Right atrium auricular region (tissue), 2 donors: ENCODE data around the gene PPBP. TPM values are rescaled to one million over a fixed set of nuclear protein-coding genes. Genes with fewer than 3 reads are reported as not detected.
"Not testable (repeated sequence)": the region's sequence is repeated elsewhere in the genome, so short reads cannot be mapped to it uniquely, and the experiment has no call there.

ENCODE experiments used
- DNase-seq: peaks from one replicate; pipeline ENCODE4 v3.0.0-alpha.2; 2019; ENCODE audit warnings: low spot score
- H3K27ac ChIP-seq, 2 donors: fragments of 200-600 bp; sonication (generic); 1 replicate in 1 of 2; 2 replicates in 1 of 2; pipeline ENCODE4 v1.5.1; 2016 to 2019
- H3K27me3 ChIP-seq, 2 donors: fragments of 200-600 bp; sonication (generic); one replicate each; pipeline versions ENCODE4 v1.5.1 to v1.6.0; 2017 to 2019
- H3K36me3 ChIP-seq: fragments of 200-600 bp; sonication (generic); one replicate; pipeline ENCODE4 v1.5.1; 2016
- H3K4me1 ChIP-seq, 2 donors: fragments of 200-600 bp; sonication (generic); one replicate each; pipeline versions ENCODE4 v1.5.1 to v1.6.0; 2017 to 2019
- H3K4me3 ChIP-seq, 2 donors: fragments of 200-600 bp; sonication (generic); 1 replicate in 1 of 2; 2 replicates in 1 of 2; pipeline ENCODE4 v1.5.1; 2017 to 2019; ENCODE audit warnings: mild to moderate bottlenecking in 1 of 2, moderate library complexity in 1 of 2
- H3K9me3 ChIP-seq, 2 donors: fragments of 200-600 bp; sonication (generic); one replicate each; pipeline ENCODE4 v1.5.1; 2019
- CTCF ChIP-seq, 2 donors: fragments of 200-600 bp; sonication (generic); IDR thresholded peaks; one replicate each; pipeline ENCODE4 v1.5.1; 2019; ENCODE audit warnings: antibody characterized with exemption in 2 of 2
- total RNA-seq, 2 donors: library from RNA; depleted of rRNA; stranded (reverse); fragments of >200 nt; gene quantifications; one replicate each; pipeline ENCODE4 v1.1.0, GENCODE V29; 2016

PPBP gene
- total RNA-seq, 2 donors from 2014 or later = 1.6 TPM; not detected in 1

- H3K27ac ChIP-seq = no peak overlapping the region
- H3K27me3 ChIP-seq = no peaks in the 10 kb centered on the region
- TF ChIP-seq CTCF (IDR thresholded peaks at IDR 0.05) = no peak
- H3K36me3 ChIP-seq = no peaks in the 10 kb centered on the region
- no peak for DNase-seq
- no peak overlapping the region for H3K4me3 ChIP-seq
- no peaks in the 10 kb centered on the region for H3K9me3 ChIP-seq
- no peaks in the 10 kb centered on the region for H3K4me1 ChIP-seq
These were observed 35.6 kb downstream of the PPBP start for GRCh38 chr4:73952352-73952751.

GRCh38 chr4:73950376-73950920 lies 37.5 kb downstream of the PPBP start:
- not testable (repeated sequence) for H3K36me3 ChIP-seq, H3K27me3 ChIP-seq, H3K27ac ChIP-seq, DNase-seq, H3K9me3 ChIP-seq, H3K4me3 ChIP-seq, H3K4me1 ChIP-seq

GRCh38 chr4:73948990-73949706 lies 38.8 kb downstream of the PPBP start:
- Histone ChIP-seq H3K4me3 (no peak overlapping the region), H3K27me3 (peaks cover 2 to 8% of the 10 kb centered on the region in 2 donors), H3K9me3 (no peaks in the 10 kb centered on the region), H3K4me1 (peaks cover 0 to 9% of the 10 kb centered on the region in 2 donors), H3K27ac (no peak overlapping the region), H3K36me3 (no peaks in the 10 kb centered on the region)
- no peak for TF ChIP-seq CTCF (IDR thresholded peaks at IDR 0.05)
- no peak for DNase-seq

- Histone ChIP-seq H3K9me3 (no peaks in the 10 kb centered on the region), H3K27ac (no peak overlapping the region), H3K4me1 (peaks cover 0 to 13% of the 10 kb centered on the region in 2 donors), H3K36me3 (no peaks in the 10 kb centered on the region), H3K27me3 (peaks cover 8 to 11% of the 10 kb centered on the region in 2 donors), H3K4me3 (no peak overlapping the region)
- DNase-seq = no peak
- no peak for TF ChIP-seq CTCF (IDR thresholded peaks at IDR 0.05)
These were observed 39.7 kb downstream of the PPBP start for GRCh38 chr4:73948291-73948690.

- Histone ChIP-seq H3K36me3 (no peaks in the 10 kb centered on the region), H3K4me3 (no peak overlapping the region), H3K9me3 (no peaks in the 10 kb centered on the region), H3K4me1 (peaks cover 0 to 13% of the 10 kb centered on the region in 2 donors), H3K27me3 (peaks cover 8 to 11% of the 10 kb centered on the region in 2 donors), H3K27ac (no peak overlapping the region)
- no peak for DNase-seq
- no peak for TF ChIP-seq CTCF (IDR thresholded peaks at IDR 0.05)
These were observed 40.6 kb downstream of the PPBP start for GRCh38 chr4:73947239-73947985.
